SK-N-SH (cell line): ENCODE results near the gene MVB12A.

ENCODE experiments used
- EZH2phosphoT487 ChIP-seq: fragments of 200-600 bp; sonication (generic); IDR thresholded peaks from 2 replicates; pipeline ENCODE4 v1.6.1; 2017; ENCODE audit warnings: low read depth, mixed run types, mild to moderate bottlenecking, antibody characterized with exemption, moderate library complexity, borderline replicate concordance
- FOXJ3 ChIP-seq: sonication (generic); formaldehyde crosslinking; IDR thresholded peaks from 2 replicates; pipeline ENCODE4 v1.5.1; 2020; ENCODE audit warnings: mild to moderate bottlenecking, missing genetic modification reagents
- GATA2 ChIP-seq: sonication (generic); formaldehyde crosslinking; IDR thresholded peaks from 2 replicates; pipeline ENCODE4 v1.5.0; 2020; ENCODE audit warnings: mild to moderate bottlenecking, missing genetic modification reagents
- JUND ChIP-seq: IDR thresholded peaks from 2 replicates; pipeline ENCODE4 v1.4.0; 2012
- POLR2AphosphoS5 ChIP-seq: IDR thresholded peaks from 2 replicates; pipeline ENCODE4 v1.6.1; 2012; ENCODE audit warnings: low read depth, low read length
- RXRA ChIP-seq: IDR thresholded peaks from 2 replicates; pipeline ENCODE4 v1.4.0; 2012; ENCODE audit warnings: low read depth, mild to moderate bottlenecking, borderline replicate concordance
- TEAD4 ChIP-seq: IDR thresholded peaks from 2 replicates; pipeline ENCODE4 v1.4.0; 2012; ENCODE audit warnings: mild to moderate bottlenecking, borderline replicate concordance; ENCODE audit not compliant: insufficient read depth
- YY1 ChIP-seq: IDR thresholded peaks from 2 replicates; pipeline ENCODE4 v1.4.0; 2012; ENCODE audit warnings: low read depth, mild to moderate bottlenecking
- TF ChIP-seq, protein P1 (sequence below): fragments of 200-600 bp; sonication (generic); IDR thresholded peaks from 2 replicates; pipeline ENCODE4 v1.6.1; 2017; ENCODE audit warnings: antibody characterized with exemption, mild to moderate bottlenecking, moderate library complexity
- TF ChIP-seq, protein P2 (sequence below): IDR thresholded peaks from 2 replicates; pipeline ENCODE4 v1.4.0; 2012; ENCODE audit warnings: low read depth
- TF ChIP-seq, protein P3 (sequence below): fragments of 150-350 bp; IDR thresholded peaks from 2 replicates; pipeline ENCODE4 v1.6.1; 2017; ENCODE audit warnings: antibody characterized with exemption, low read length, low read depth, borderline replicate concordance
- TF ChIP-seq, protein P4 (sequence below): IDR thresholded peaks from 2 replicates; pipeline ENCODE4 v1.4.0; 2012; ENCODE audit warnings: low read depth, borderline replicate concordance

DNA sequence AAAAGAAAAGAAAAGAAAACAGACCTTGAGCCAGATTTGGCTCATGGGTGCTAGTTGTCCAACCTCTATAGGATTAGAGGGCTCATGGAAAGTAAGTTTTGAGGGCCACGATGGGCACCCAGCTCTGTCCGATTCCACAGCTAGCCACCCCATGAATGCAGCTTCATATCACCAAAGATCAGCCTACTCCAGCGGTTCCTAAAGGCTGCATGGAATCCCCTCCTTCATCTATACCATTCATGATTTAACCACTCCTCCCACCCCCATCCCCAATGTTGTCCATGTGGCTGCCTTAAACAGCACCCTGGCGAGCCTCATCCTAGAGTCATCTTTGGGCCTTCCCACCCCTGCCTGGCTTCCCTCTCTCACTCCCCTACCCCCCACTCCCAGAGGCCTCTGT is 2.1 kb downstream of the MVB12A start:
- TF ChIP-seq EZH2phosphoT487 (no peak), GATA2 (CRISPR knock-in tag) (no peak), POLR2AphosphoS5 (no peak), YY1 (no peak), TEAD4 (no peak), JUND (no peak), RXRA (no peak), FOXJ3 (CRISPR knock-in tag) (no peak)
- TF ChIP-seq, protein P1, sequence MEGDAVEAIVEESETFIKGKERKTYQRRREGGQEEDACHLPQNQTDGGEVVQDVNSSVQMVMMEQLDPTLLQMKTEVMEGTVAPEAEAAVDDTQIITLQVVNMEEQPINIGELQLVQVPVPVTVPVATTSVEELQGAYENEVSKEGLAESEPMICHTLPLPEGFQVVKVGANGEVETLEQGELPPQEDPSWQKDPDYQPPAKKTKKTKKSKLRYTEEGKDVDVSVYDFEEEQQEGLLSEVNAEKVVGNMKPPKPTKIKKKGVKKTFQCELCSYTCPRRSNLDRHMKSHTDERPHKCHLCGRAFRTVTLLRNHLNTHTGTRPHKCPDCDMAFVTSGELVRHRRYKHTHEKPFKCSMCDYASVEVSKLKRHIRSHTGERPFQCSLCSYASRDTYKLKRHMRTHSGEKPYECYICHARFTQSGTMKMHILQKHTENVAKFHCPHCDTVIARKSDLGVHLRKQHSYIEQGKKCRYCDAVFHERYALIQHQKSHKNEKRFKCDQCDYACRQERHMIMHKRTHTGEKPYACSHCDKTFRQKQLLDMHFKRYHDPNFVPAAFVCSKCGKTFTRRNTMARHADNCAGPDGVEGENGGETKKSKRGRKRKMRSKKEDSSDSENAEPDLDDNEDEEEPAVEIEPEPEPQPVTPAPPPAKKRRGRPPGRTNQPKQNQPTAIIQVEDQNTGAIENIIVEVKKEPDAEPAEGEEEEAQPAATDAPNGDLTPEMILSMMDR, result no peak
- TF ChIP-seq, protein P2, sequence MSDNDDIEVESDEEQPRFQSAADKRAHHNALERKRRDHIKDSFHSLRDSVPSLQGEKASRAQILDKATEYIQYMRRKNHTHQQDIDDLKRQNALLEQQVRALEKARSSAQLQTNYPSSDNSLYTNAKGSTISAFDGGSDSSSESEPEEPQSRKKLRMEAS, result no peak
- TF ChIP-seq, protein P3, sequence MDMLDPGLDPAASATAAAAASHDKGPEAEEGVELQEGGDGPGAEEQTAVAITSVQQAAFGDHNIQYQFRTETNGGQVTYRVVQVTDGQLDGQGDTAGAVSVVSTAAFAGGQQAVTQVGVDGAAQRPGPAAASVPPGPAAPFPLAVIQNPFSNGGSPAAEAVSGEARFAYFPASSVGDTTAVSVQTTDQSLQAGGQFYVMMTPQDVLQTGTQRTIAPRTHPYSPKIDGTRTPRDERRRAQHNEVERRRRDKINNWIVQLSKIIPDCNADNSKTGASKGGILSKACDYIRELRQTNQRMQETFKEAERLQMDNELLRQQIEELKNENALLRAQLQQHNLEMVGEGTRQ, result no peak
- TF ChIP-seq, protein P4, sequence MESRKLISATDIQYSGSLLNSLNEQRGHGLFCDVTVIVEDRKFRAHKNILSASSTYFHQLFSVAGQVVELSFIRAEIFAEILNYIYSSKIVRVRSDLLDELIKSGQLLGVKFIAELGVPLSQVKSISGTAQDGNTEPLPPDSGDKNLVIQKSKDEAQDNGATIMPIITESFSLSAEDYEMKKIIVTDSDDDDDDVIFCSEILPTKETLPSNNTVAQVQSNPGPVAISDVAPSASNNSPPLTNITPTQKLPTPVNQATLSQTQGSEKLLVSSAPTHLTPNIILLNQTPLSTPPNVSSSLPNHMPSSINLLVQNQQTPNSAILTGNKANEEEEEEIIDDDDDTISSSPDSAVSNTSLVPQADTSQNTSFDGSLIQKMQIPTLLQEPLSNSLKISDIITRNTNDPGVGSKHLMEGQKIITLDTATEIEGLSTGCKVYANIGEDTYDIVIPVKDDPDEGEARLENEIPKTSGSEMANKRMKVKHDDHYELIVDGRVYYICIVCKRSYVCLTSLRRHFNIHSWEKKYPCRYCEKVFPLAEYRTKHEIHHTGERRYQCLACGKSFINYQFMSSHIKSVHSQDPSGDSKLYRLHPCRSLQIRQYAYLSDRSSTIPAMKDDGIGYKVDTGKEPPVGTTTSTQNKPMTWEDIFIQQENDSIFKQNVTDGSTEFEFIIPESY, result no peak
